HepG2 (cell line): Measurements from ENCODE around the gene PLS1. TPM values are rescaled to one million over a fixed set of nuclear protein-coding genes. Genes with fewer than 3 reads are reported as not detected.

Source experiments
- ATAC-seq: fragments of 200-7000 bp; cut with Tn5 transposase; 3 replicates; pipeline ENCODE4 v1.9.1; 2020; ENCODE audit warnings: mild to moderate bottlenecking, moderate library complexity
- BruUV-seq: library from RNA; stranded (reverse); fragments of 400-500 nt; replicated peaks from 2 replicates; lab custom pipeline; 2021; lab: Mats Ljungman, UMichigan
- CTCF ChIA-PET: fragments of 300-600 bp; formaldehyde crosslinking; extraction: SDS; loops from one replicate; lab custom pipeline; 2021; ENCODE audit warnings: low total read pairs, inconsistent platforms, low intra/inter-chr PET ratio; lab: Yijun Ruan, JAX
- POLR2A ChIA-PET: fragments of 350-600 bp; sonication (Branson Sonifier 250); formaldehyde crosslinking; loops from one replicate; lab custom pipeline; 2020; ENCODE audit warnings: antibody characterized with exemption, inconsistent platforms; lab: Yijun Ruan, JAX
- DNase-seq: peaks from one replicate; pipeline ENCODE4 v3.0.0-alpha.2; 2015; ENCODE audit warnings: low spot score
- FAIRE-seq: peaks from 3 replicates; lab custom pipeline; 2011; peaks lifted over from hg19 to GRCh38; lab: Jason Lieb, UNC
- H2AFZ ChIP-seq: one replicate; pipeline ENCODE4 v1.6.1; 2011; ENCODE audit warnings: low read length, inconsistent platforms
- H3K27ac ChIP-seq: fragments of 300-600 bp; 3 replicates; pipeline ENCODE4 v1.8.0; 2011; ENCODE audit warnings: mixed run types, mild to moderate bottlenecking, mixed read lengths, low read length, inconsistent platforms; ENCODE audit not compliant: insufficient read depth; ENCODE audit errors: extremely low read length
- H3K27me3 ChIP-seq, 2 experiments: fragments of 200-600 bp in 1 of 2; 2 replicates in 1 of 2; 3 replicates in 1 of 2; pipeline versions ENCODE4 v1.6.0 to v1.8.0; 2011; ENCODE audit warnings: low read length in 2 of 2, mild to moderate bottlenecking in 2 of 2, moderate library complexity in 2 of 2, inconsistent platforms in 1 of 2; ENCODE audit not compliant: insufficient read depth in 2 of 2, control insufficient read depth in 1 of 2
- H3K36me3 ChIP-seq, 2 experiments: fragments of 200-600 bp in 1 of 2; replicated peaks in 1 of 2; 2 replicates in 1 of 2; 3 replicates in 1 of 2; pipeline versions ENCODE4 v1.5.1 to v1.8.0; 2011; ENCODE audit warnings: low read length in 2 of 2, inconsistent platforms in 1 of 2; ENCODE audit not compliant: insufficient read depth in 2 of 2, control insufficient read depth in 1 of 2
- H3K4me1 ChIP-seq: 2 replicates; pipeline ENCODE4 v1.5.1; 2012; ENCODE audit warnings: low read length, inconsistent platforms; ENCODE audit not compliant: insufficient read depth
- H3K4me2 ChIP-seq: 2 replicates; pipeline ENCODE4 v1.6.0; 2011; ENCODE audit warnings: low read depth, low read length, inconsistent platforms
- H3K4me3 ChIP-seq, 3 experiments: fragments of 200-600 bp in 1 of 3; sonication (generic), shearing (Covaris generic) in 1 of 3; replicated peaks in 1 of 3; 2 replicates each; pipeline ENCODE4 v1.5.1; 2011 to 2016; ENCODE audit warnings: low read length in 3 of 3, inconsistent platforms in 2 of 3, low read depth in 2 of 3, mild to moderate bottlenecking in 2 of 3, control low read depth in 1 of 3, mixed read lengths in 1 of 3; ENCODE audit not compliant: insufficient read depth in 1 of 3
- H3K79me2 ChIP-seq: one replicate; pipeline ENCODE4 v1.6.1; 2011; ENCODE audit warnings: low read length, inconsistent platforms; ENCODE audit not compliant: insufficient read depth
- H3K9ac ChIP-seq: 2 replicates; pipeline ENCODE4 v1.6.0; 2011; ENCODE audit warnings: mild to moderate bottlenecking, low read depth, low read length, inconsistent platforms; ENCODE audit not compliant: insufficient read depth
- H3K9me3 ChIP-seq: 2 replicates; pipeline ENCODE4 v1.5.1; 2012; ENCODE audit warnings: mild to moderate bottlenecking, low read length
- H4K20me1 ChIP-seq: 2 replicates; pipeline ENCODE4 v1.6.0; 2011; ENCODE audit warnings: inconsistent platforms, mild to moderate bottlenecking, low read length, moderate library complexity; ENCODE audit not compliant: insufficient read depth
- FOXA3 ChIP-seq: IDR thresholded peaks from 2 replicates; pipeline ENCODE4 v1.6.1; 2016; ENCODE audit warnings: missing genetic modification reagents, missing compliant biosample characterization
- HCFC1 ChIP-seq: fragments of 150-350 bp; IDR thresholded peaks from 2 replicates; pipeline ENCODE4 v1.6.1; 2014; ENCODE audit warnings: low read depth, low read length
- ONECUT2 ChIP-seq: sonication (generic); formaldehyde crosslinking; IDR thresholded peaks from 2 replicates; pipeline ENCODE4 v1.4.0; 2020; ENCODE audit warnings: missing genetic modification reagents
- SMYD3 ChIP-seq: sonication (generic); formaldehyde crosslinking; IDR thresholded peaks from 2 replicates; pipeline ENCODE4 v1.8.1; 2023; ENCODE audit warnings: mild to moderate bottlenecking, missing genetic modification reagents
- SNAPC5 ChIP-seq: sonication (generic); formaldehyde crosslinking; IDR thresholded peaks from 2 replicates; pipeline ENCODE4 v1.8.1; 2023; ENCODE audit warnings: mild to moderate bottlenecking, missing genetic modification reagents, borderline replicate concordance
- SNRNP70 ChIP-seq: fragments of 200-400 bp; formaldehyde crosslinking; IDR thresholded peaks from 2 replicates; pipeline ENCODE4 v1.6.1; 2017; ENCODE audit warnings: mild to moderate bottlenecking, low read depth, low read length, moderate library complexity
- ZNF121 ChIP-seq: sonication (generic); formaldehyde crosslinking; IDR thresholded peaks from 2 replicates; pipeline ENCODE4 v1.5.0; 2020; ENCODE audit warnings: mild to moderate bottlenecking, missing genetic modification reagents
- ZUFSP ChIP-seq: sonication (generic); formaldehyde crosslinking; IDR thresholded peaks from 2 replicates; pipeline ENCODE4 v1.9.0; 2021; ENCODE audit warnings: missing genetic modification reagents, mild to moderate bottlenecking, borderline replicate concordance
- WGBS: methylation state at CpG from one replicate; pipeline ENCODE4 v1.1.6; 2017; ENCODE audit warnings: low lambda C conversion rate; 5-methylcytosine and 5-hydroxymethylcytosine counted together
- in situ Hi-C: cut with HindIII; loops from 2 replicates; pipeline ENCODE4 v1.10.0; 2017; ENCODE audit warnings: low pct_unique_long_range_greater_than_20kb; ENCODE audit not compliant: extremely low pct_ligation_motif_present
- intact Hi-C: fragments of 100-400 bp; cut with micrococcal nuclease; formaldehyde crosslinking; loops from one replicate; pipeline ENCODE4 v1.10.0; 2022; ENCODE audit not compliant: unreplicated experiment
- polyA plus RNA-seq, 8 experiments: library from polyadenylated mRNA; depleted of rRNA in 3 of 8; stranded (reverse) in 7 of 8; unstranded in 1 of 8; fragments of >200 nt; fragmentation: Illumina TruSeq in 4 of 8; extraction: Trizol in 4 of 8; gene quantifications; 2 replicates each; pipeline versions ENCODE4 v1.2.1 to v1.2.3, GENCODE V29; 2011 to 2016; ENCODE audit warnings: low read depth in 4 of 8, missing spikeins in 1 of 8, mixed read lengths in 1 of 8; ENCODE audit not compliant: insufficient read depth in 1 of 8
- total RNA-seq, 5 experiments: library from RNA; depleted of rRNA; stranded (reverse); fragments of >200 nt; fragmentation: Illumina TruSeq; extraction: Trizol; gene quantifications; 2 replicates each; pipeline ENCODE4 v1.2.3, GENCODE V29; 2016; ENCODE audit warnings: low read depth in 1 of 5

PLS1 gene
- total and polyA plus RNA-seq, 2 of the 13 experiments (the other 11 are each of a cell fraction or from before 2014, with no cell fraction given), result 11.2 to 21.1 TPM

GRCh38 chr3:142724682-142725356, 128.6 kb downstream of the PLS1 start (continued):
- no peak for TF ChIP-seq SNAPC5 (CRISPR knock-in tag)
- TF ChIP-seq SNRNP70, result no peak
- TF ChIP-seq, all 625 proteins: peak for 189

GRCh38 chr3:142725357-142725739, 129.2 kb downstream of the PLS1 start:
- ATAC-seq (no peak), DNase-seq (no peak), FAIRE-seq (no peak)
- Histone ChIP-seq H4K20me1 (no peaks in the 10 kb centered on the region; the same call in 1 of the 2 replicates), H3K9ac (peak overlapping the region; percentile 87), H3K9me3 (no peaks in the 10 kb centered on the region), H3K4me2 (peak overlapping the region; percentile 76), H3K4me1 (peaks cover 18% of the 10 kb centered on the region), H3K27ac (peak overlapping the region; percentile 92), H3K36me3 (no peaks in the 10 kb centered on the region), H3K79me2 (peaks cover 25% of the 10 kb centered on the region), H3K4me3 (peak overlapping the region; percentile 82 to 97 (median 96)), H3K27me3 (no peaks in the 10 kb centered on the region; a peak in 1 of 5 replicates), H2AFZ (no peak overlapping the region)
- TSS peak; percentile 60 for BruUV-seq
- intact Hi-C loops (loop anchor here (2.0 kb wide), 2 partner anchors 129 to 139 kb away; partner anchors contain the start of gene PLS1), in situ Hi-C loops (no loop called here)
- ChIA-PET POLR2A (no interaction called here), CTCF (no interaction called here)
- WGBS, result 7% methylated on average over 5 of the region's 5 CpGs
- TF ChIP-seq HCFC1 (no peak), FOXA3 (CRISPR knock-in tag) (no peak), ONECUT2 (CRISPR knock-in tag) (no peak), ZNF121 (CRISPR knock-in tag) (no peak), ZUFSP (CRISPR knock-in tag) (no peak), SMYD3 (CRISPR knock-in tag) (peak; percentile 28; the same call in 1 of the 2 replicates)
